GM12892 (cell line): Measurements from ENCODE around the gene BRINP3.

ENCODE experiments used
- POLR2A ChIP-seq: IDR thresholded peaks from 2 replicates; pipeline ENCODE4 v1.6.1; 2011; ENCODE audit warnings: low read depth, low read length, control low read depth
- POLR2AphosphoS5 ChIP-seq: IDR thresholded peaks from 2 replicates; pipeline ENCODE4 v1.6.1; 2011; ENCODE audit warnings: low read depth, low read length, control low read depth
- TAF1 ChIP-seq: IDR thresholded peaks from 2 replicates; pipeline ENCODE4 v1.6.1; 2011; ENCODE audit warnings: low read depth, mild to moderate bottlenecking, control low read depth, low read length, borderline replicate concordance

DNA sequence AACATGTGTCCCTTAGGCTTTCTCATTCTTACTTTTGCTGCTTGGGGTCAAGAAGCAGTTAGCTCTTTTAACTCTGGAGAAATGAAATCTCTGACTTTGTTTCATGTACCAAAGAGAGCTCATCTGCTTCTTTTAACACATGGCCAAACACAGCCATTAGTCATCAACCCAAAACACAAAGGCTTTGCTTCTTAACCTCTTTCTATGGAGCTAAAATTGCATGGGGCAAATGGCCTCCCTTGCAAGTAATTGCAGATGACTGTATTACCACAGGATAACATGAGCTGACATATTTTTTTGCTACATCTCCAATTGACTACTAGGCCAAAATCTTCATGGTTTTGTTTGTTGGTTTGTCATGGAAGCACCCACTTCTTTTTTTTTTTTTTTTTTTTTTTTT lies 300.9 kb downstream of the BRINP3 start:
- TF ChIP-seq POLR2A (no peak), POLR2AphosphoS5 (no peak), TAF1 (no peak)
